CD4-positive, alpha-beta memory T cell (primary cell): ENCODE data around the gene OSTC. TPM values are rescaled to one million over a fixed set of nuclear protein-coding genes. Genes with fewer than 3 reads are reported as not detected.

Experiments
- CTCF ChIA-PET: fragments of 350-600 bp; sonication (Branson Sonifier 250); formaldehyde crosslinking; loops from one replicate; lab custom pipeline; 2021; ENCODE audit warnings: inconsistent platforms; ENCODE audit not compliant: partially characterized antibody; lab: Charles Lee
- POLR2A ChIA-PET: fragments of 350-600 bp; sonication (Branson Sonifier 250); formaldehyde crosslinking; loops from one replicate; lab custom pipeline; 2021; ENCODE audit not compliant: partially characterized antibody; lab: Charles Lee
- DNase-seq, 5 donors: peaks; one replicate each; pipeline versions ENCODE4 v3.0.0 to v3.0.0-alpha.2; 2020 to 2022; ENCODE audit warnings: mixed read lengths in 1 of 5
- H3K27ac ChIP-seq: one replicate; pipeline ENCODE4 v1.7.0; 2013; ENCODE audit warnings: low read depth, low read length
- H3K27me3 ChIP-seq: 2 replicates; pipeline ENCODE4 v1.7.0; 2013; ENCODE audit warnings: mild to moderate bottlenecking, low read length, moderate library complexity; ENCODE audit not compliant: insufficient read depth
- H3K36me3 ChIP-seq: 2 replicates; pipeline ENCODE4 v1.7.0; 2013; ENCODE audit warnings: mild to moderate bottlenecking, low read length, moderate library complexity; ENCODE audit not compliant: insufficient read depth
- H3K4me1 ChIP-seq: 2 replicates; pipeline ENCODE4 v1.7.0; 2013; ENCODE audit warnings: mild to moderate bottlenecking, low read length, moderate library complexity; ENCODE audit not compliant: insufficient read depth
- H3K4me3 ChIP-seq, 2 donors: one replicate each; pipeline ENCODE4 v1.7.0; 2013; ENCODE audit warnings: low read length in 2 of 2, mild to moderate bottlenecking in 1 of 2
- H3K9me3 ChIP-seq, 2 donors: one replicate each; pipeline ENCODE4 v1.7.0; 2013; ENCODE audit warnings: low read length in 2 of 2, control low read depth in 1 of 2; ENCODE audit not compliant: control insufficient read depth in 1 of 2
- H3K27ac Mint-ChIP-seq, 7 donors: one replicate each; pipeline ENCODE4 v1.8.0; 2020 to 2021; ENCODE audit warnings: mixed read lengths in 7 of 7, mild to moderate bottlenecking in 6 of 7, inconsistent platforms in 3 of 7, moderate library complexity in 3 of 7
- H3K27me3 Mint-ChIP-seq, 2 donors: one replicate each; pipeline ENCODE4 v1.8.0; 2020 to 2021; ENCODE audit warnings: mixed read lengths in 2 of 2
- H3K36me3 Mint-ChIP-seq, 2 donors: one replicate each; pipeline ENCODE4 v1.8.0; 2020 to 2021; ENCODE audit warnings: mixed read lengths in 2 of 2, inconsistent platforms in 1 of 2, mild to moderate bottlenecking in 1 of 2
- H3K4me1 Mint-ChIP-seq, 4 donors: one replicate each; pipeline ENCODE4 v1.8.0; 2020 to 2021; ENCODE audit warnings: mixed read lengths in 4 of 4, mild to moderate bottlenecking in 1 of 4
- H3K4me3 Mint-ChIP-seq, 8 donors: one replicate each; pipeline ENCODE4 v1.8.0; 2020 to 2021; ENCODE audit warnings: mixed read lengths in 8 of 8, mild to moderate bottlenecking in 7 of 8, moderate library complexity in 6 of 8, inconsistent platforms in 3 of 8
- H3K9me3 Mint-ChIP-seq, 8 donors: one replicate each; pipeline ENCODE4 v1.8.0; 2020 to 2021; ENCODE audit warnings: mixed read lengths in 8 of 8, mild to moderate bottlenecking in 5 of 8, inconsistent platforms in 3 of 8, moderate library complexity in 1 of 8
- intact Hi-C: fragments of 100-400 bp; cut with micrococcal nuclease; formaldehyde crosslinking; loops from one replicate; pipeline ENCODE4 v1.15.1; 2023
- polyA plus RNA-seq, 2 donors: library from polyadenylated mRNA; unstranded; fragments of 300-500 nt; fragmentation: Illumina TruSeq; gene quantifications; one replicate each; pipeline ENCODE4 v1.2.3, GENCODE V29; 2021
- total RNA-seq, 2 experiments: library from RNA; stranded (reverse); gene quantifications; one replicate each; pipeline ENCODE4 v1.2.3, GENCODE V29; 2021

The OSTC gene
- total and polyA plus RNA-seq, 4 experiments from 2014 or later: 67.9 to 213 (median 112) TPM

- Histone ChIP-seq H3K9me3 (no peaks in the 10 kb centered on the region), H3K36me3 (peaks cover 5% of the 10 kb centered on the region), H3K27me3 (no peaks in the 10 kb centered on the region), H3K27ac (no peak overlapping the region), H3K4me1 (no peaks in the 10 kb centered on the region), H3K4me3 (no peak overlapping the region)
- Mint-ChIP-seq H3K4me1 (peaks cover 0 to 4% (median 1%) of the 10 kb centered on the region in 4 donors), H3K27ac (peak overlapping the region in 1 of 7 donors; percentile 11), H3K27me3 (no peaks in the 10 kb centered on the region), H3K9me3 (no peaks in the 10 kb centered on the region), H3K4me3 (no peak overlapping the region), H3K36me3 (peaks cover 18 to 24% of the 10 kb centered on the region in 2 donors)
- ChIA-PET CTCF (interaction anchor here (0.9 to 2.0 kb wide), 2 partner anchors 8 to 11 kb away, joined by 3 to 4 read pairs; no protein-coding TSS in a partner anchor), POLR2A (interaction anchor here (1.2 kb wide), 1 partner anchor 12 kb away, joined by 3 read pairs; the partner anchor contains the start of gene OSTC)
- DNase-seq: no peak
- intact Hi-C loops: no loop called here
Measured at GRCh38 chr4:108637856-108638255, 12.5 kb upstream of the OSTC start.

- H3K4me1 ChIP-seq: peaks cover 7% of the 10 kb centered on the region
- no peak for DNase-seq
- no peaks in the 10 kb centered on the region for H3K36me3 ChIP-seq
- no peaks in the 10 kb centered on the region for H3K27me3 ChIP-seq
- Mint-ChIP-seq H3K36me3 (no peaks in the 10 kb centered on the region), H3K9me3 (no peaks in the 10 kb centered on the region), H3K27ac (peak overlapping the region in 1 of 7 donors; percentile 82), H3K4me3 (no peak overlapping the region), H3K4me1 (peaks cover 6 to 16% (median 9%) of the 10 kb centered on the region in 4 donors), H3K27me3 (no peaks in the 10 kb centered on the region)
- ChIA-PET POLR2A (no interaction called here), CTCF (no interaction called here)
- no peak overlapping the region for H3K4me3 ChIP-seq
- no peak overlapping the region for H3K27ac ChIP-seq
- H3K9me3 ChIP-seq: no peaks in the 10 kb centered on the region
- intact Hi-C loops: no loop called here
Measured at GRCh38 chr4:108644237-108644636, 6.2 kb upstream of the OSTC start.

DNA sequence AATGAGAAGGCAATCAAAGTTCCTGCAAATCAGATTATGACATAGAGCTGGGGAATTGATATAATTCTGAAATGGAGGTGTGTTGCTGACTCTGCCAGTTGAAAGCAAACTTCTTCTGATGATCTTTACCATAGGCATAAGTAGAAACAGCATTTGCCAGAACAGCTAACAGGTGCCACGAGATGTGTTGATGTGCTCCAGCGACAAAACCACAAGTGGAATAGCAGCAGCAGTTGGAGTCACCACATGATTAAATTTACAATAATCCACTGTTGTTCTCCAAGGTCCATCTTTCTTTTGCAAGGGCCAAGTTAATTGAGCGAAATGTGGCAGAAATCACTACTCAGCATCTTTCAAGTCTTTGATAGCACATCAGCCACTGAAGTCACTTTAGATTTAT, 3.7 kb upstream of the OSTC start:
- H3K36me3 ChIP-seq: no peaks in the 10 kb centered on the region
- peaks cover 0 to 11% of the 10 kb centered on the region in 2 donors for H3K36me3 Mint-ChIP-seq
- POLR2A ChIA-PET: no interaction called here
- peaks cover 11 to 36% (median 23%) of the 10 kb centered on the region in 4 donors for H3K4me1 Mint-ChIP-seq
- H3K27ac ChIP-seq: no peak overlapping the region
- H3K27me3 ChIP-seq: no peaks in the 10 kb centered on the region
- H3K4me3 Mint-ChIP-seq: no peak overlapping the region
- H3K9me3 Mint-ChIP-seq: peaks cover 0 to 2% (median 0%) of the 10 kb centered on the region in 8 donors
- no peak for DNase-seq
- no peak overlapping the region for H3K4me3 ChIP-seq
- no peaks in the 10 kb centered on the region for H3K27me3 Mint-ChIP-seq
- no peak overlapping the region for H3K27ac Mint-ChIP-seq
- CTCF ChIA-PET: interaction anchor here (0.8 kb wide), 1 partner anchor 706 kb away, joined by 3 read pairs; no protein-coding TSS in a partner anchor
- H3K4me1 ChIP-seq: peaks cover 21% of the 10 kb centered on the region
- no peaks in the 10 kb centered on the region for H3K9me3 ChIP-seq
- intact Hi-C loops: no loop called here

DNA sequence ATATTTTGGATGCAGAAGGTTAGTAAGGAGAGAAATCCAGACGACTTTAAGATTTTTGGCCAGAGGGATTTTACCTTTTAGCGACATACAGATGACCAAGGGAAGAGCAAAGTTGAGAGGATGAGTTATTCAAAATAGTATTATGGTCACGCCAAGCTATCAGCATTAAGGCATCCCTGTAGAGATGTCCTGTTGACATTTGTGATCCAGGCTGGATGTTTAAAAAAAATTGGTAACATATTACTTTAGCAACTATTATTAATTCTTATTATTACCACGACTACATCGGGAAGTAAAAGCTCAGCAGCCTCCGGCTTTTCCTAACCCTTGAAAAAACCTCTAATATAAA, 562 bp upstream of the OSTC start:
- peak overlapping the region; percentile 44 to 86 for H3K4me3 ChIP-seq
- Mint-ChIP-seq H3K36me3 (peaks cover 8 to 21% of the 10 kb centered on the region in 2 donors), H3K27me3 (no peaks in the 10 kb centered on the region), H3K9me3 (peaks cover 0 to 2% (median 0%) of the 10 kb centered on the region in 8 donors), H3K4me1 (peaks cover 23 to 49% (median 37%) of the 10 kb centered on the region in 4 donors), H3K4me3 (peak overlapping the region; percentile 80 to 99 (median 96)), H3K27ac (peak overlapping the region; percentile 98 to 99 (median 99))
- intact Hi-C loops: loop anchor here (1.0 to 10.0 kb wide), 3 partner anchors 30 to 1165 kb away; partner anchors contain the start of genes GAR1, PAPSS1 and RPL34
- H3K9me3 ChIP-seq: no peaks in the 10 kb centered on the region
- ChIA-PET CTCF (interaction anchor here (0.6 to 2.5 kb wide), 2 partner anchors 631 to 1160 kb away, joined by 4 to 7 read pairs; no protein-coding TSS in a partner anchor), POLR2A (interaction anchor here (0.6 to 3.6 kb wide), 11 partner anchors 12 to 930 kb away, joined by 3 to 40 read pairs (median 4); partner anchors contain the start of genes CYP2U1, PAPSS1 and RPL34)
- no peak for DNase-seq
- no peaks in the 10 kb centered on the region for H3K27me3 ChIP-seq
- H3K36me3 ChIP-seq: no peaks in the 10 kb centered on the region
- peaks cover 37% of the 10 kb centered on the region for H3K4me1 ChIP-seq
- peak overlapping the region; percentile 98 for H3K27ac ChIP-seq

DNA sequence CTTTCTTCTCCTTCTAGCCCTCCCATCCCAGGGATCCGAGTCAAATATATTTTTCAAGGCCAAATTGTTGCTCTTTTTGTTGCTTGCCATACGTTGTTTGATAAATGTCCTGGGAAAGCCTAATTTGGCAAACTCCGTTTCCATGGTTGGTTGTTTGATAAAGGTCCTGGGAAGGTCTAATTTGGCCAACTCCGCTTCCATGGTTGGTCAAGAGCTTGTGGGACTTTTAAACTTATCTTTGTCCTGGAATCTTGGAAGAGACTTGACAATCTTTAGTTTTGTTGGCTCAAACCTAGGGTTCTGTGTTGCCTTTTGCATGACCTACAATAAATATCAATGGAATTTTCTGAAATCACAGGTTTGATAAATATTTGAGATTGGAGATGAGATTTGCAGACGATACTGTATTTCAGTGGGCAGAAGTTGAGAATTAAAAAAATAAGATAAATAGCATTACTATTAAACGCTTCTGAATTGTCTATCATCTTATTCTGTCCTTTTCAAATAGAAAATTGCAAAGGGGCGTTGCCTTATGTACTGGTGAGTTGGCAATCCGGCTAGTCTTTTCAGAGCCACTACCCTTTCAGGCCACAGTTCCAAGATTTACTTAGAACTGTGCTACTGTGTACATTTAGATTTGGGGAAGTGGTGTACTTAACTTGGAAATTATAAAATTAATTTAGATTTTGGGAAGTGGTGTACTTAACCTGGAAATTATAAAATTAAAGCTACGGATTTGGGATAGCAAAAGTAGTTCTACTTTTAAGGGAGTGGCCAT, 804 bp downstream of the OSTC start:
- Histone ChIP-seq H3K9me3 (no peaks in the 10 kb centered on the region), H3K36me3 (no peaks in the 10 kb centered on the region), H3K4me1 (peaks cover 37% of the 10 kb centered on the region), H3K27ac (peak overlapping the region; percentile 98), H3K4me3 (peak overlapping the region; percentile 77 to 86), H3K27me3 (no peaks in the 10 kb centered on the region)
- Mint-ChIP-seq H3K27me3 (no peaks in the 10 kb centered on the region), H3K36me3 (peaks cover 14 to 27% of the 10 kb centered on the region in 2 donors), H3K4me3 (peak overlapping the region; percentile 93 to 99 (median 98)), H3K9me3 (peaks cover 0 to 2% (median 0%) of the 10 kb centered on the region in 8 donors), H3K4me1 (peaks cover 23 to 50% (median 37%) of the 10 kb centered on the region in 4 donors), H3K27ac (peak overlapping the region; percentile 98 to 99 (median 99))
- POLR2A ChIA-PET: interaction anchor here (1.0 to 3.6 kb wide), 7 partner anchors 21 to 931 kb away, joined by 3 to 40 read pairs (median 9); partner anchors contain the start of genes CYP2U1, PAPSS1 and RPL34
- CTCF ChIA-PET: interaction anchor here (0.6 to 2.5 kb wide), 2 partner anchors 632 to 1034 kb away, joined by 3 to 7 read pairs; no protein-coding TSS in a partner anchor
- intact Hi-C loops: loop anchor here (2.0 to 10.0 kb wide), 2 partner anchors 926 to 1164 kb away; partner anchors contain the start of genes GAR1 and PAPSS1
- no peak for DNase-seq

GRCh38 chr4:108662629-108663028, 12.2 kb downstream of the OSTC start:
- H3K4me1 Mint-ChIP-seq: peaks cover 0 to 2% (median under 1%) of the 10 kb centered on the region in 4 donors
- Histone ChIP-seq H3K4me3 (no peak overlapping the region), H3K9me3 (no peaks in the 10 kb centered on the region), H3K4me1 (no peaks in the 10 kb centered on the region), H3K27ac (no peak overlapping the region), H3K36me3 (peaks cover 18% of the 10 kb centered on the region), H3K27me3 (no peaks in the 10 kb centered on the region)
- H3K4me3 Mint-ChIP-seq: no peak overlapping the region
- no peaks in the 10 kb centered on the region for H3K27me3 Mint-ChIP-seq
- DNase-seq: no peak
- peak overlapping the region in 2 of 7 donors; percentile 0 to 6 for H3K27ac Mint-ChIP-seq
- no peaks in the 10 kb centered on the region for H3K9me3 Mint-ChIP-seq
- intact Hi-C loops: no loop called here
- H3K36me3 Mint-ChIP-seq: peaks cover 34 to 62% of the 10 kb centered on the region in 2 donors
- POLR2A ChIA-PET: no interaction called here
- CTCF ChIA-PET: interaction anchor here (0.6 to 1.1 kb wide), 2 partner anchors 24 to 929 kb away, joined by 3 read pairs; no protein-coding TSS in a partner anchor
